HG02610 (cell line): ENCODE data around the gene GARIN3.

Experiments
- ATAC-seq: cut with Tn5 transposase; IDR thresholded peaks from one replicate; pipeline ENCODE4 v1.9.1; 2021; ENCODE audit warnings: mild to moderate bottlenecking, moderate library complexity; ENCODE audit not compliant: unreplicated experiment

Gene GARIN3

GRCh38 chr5:157150995-157151394 lies 15.1 kb downstream of the GARIN3 start:
- ATAC-seq: no peak

GRCh38 chr5:157148734-157149615 lies 17.1 kb downstream of the GARIN3 start:
- peak; percentile 60 for ATAC-seq

GRCh38 chr5:157143127-157143971 lies 22.7 kb downstream of the GARIN3 start:
- peak; percentile 23 for ATAC-seq

GRCh38 chr5:157142317-157143126 lies 23.5 kb downstream of the GARIN3 start, which contains the start of gene MED7:
MED7 (minus strand) TSS chr5:157142865; CDS start chr5:157139431, 3,434 bp downstream.
- ATAC-seq: peak; percentile 100

GRCh38 chr5:157137691-157138090 lies 28.4 kb downstream of the GARIN3 start:
- ATAC-seq: no peak

- ATAC-seq: no peak
These were observed 33.8 kb downstream of the GARIN3 start for GRCh38 chr5:157132281-157132612.

GRCh38 chr5:157130925-157131324 lies 35.1 kb downstream of the GARIN3 start:
- no peak for ATAC-seq

GRCh38 chr5:157121709-157122108 lies 44.4 kb downstream of the GARIN3 start:
- no peak for ATAC-seq

- no peak for ATAC-seq
These were observed 46.0 kb downstream of the GARIN3 start for GRCh38 chr5:157120102-157120501.

- ATAC-seq: peak; percentile 84
These were observed 49.5 kb downstream of the GARIN3 start for GRCh38 chr5:157116483-157116954.

GRCh38 chr5:157115502-157115901 lies 50.6 kb downstream of the GARIN3 start:
- no peak for ATAC-seq

- ATAC-seq: peak; percentile 50
These were observed 51.1 kb downstream of the GARIN3 start for GRCh38 chr5:157115012-157115411.

- no peak for ATAC-seq
These were observed 53.1 kb downstream of the GARIN3 start for GRCh38 chr5:157113002-157113401.
